KOPT-K1 (cell line): ENCODE measurements around the gene GSTM3.

Experiments
- H3K27ac ChIP-seq: fragments of 200-600 bp; sonication (generic); 2 replicates; pipeline ENCODE4 v1.5.1; 2016; ENCODE audit warnings: antibody characterized with exemption, mild to moderate bottlenecking, low read depth, low read length; ENCODE audit not compliant: poor library complexity, severe bottlenecking
- H3K36me3 ChIP-seq: fragments of 200-600 bp; sonication (generic); 2 replicates; pipeline ENCODE4 v1.5.1; 2017; ENCODE audit warnings: antibody characterized with exemption, mild to moderate bottlenecking, low read length, moderate library complexity; ENCODE audit not compliant: insufficient read depth
- H3K9me3 ChIP-seq: fragments of 200-600 bp; sonication (generic); 2 replicates; pipeline ENCODE4 v1.5.1; 2017; ENCODE audit warnings: antibody characterized with exemption, low read length, mild to moderate bottlenecking; ENCODE audit not compliant: insufficient read depth, poor library complexity, severe bottlenecking

The GSTM3 gene

GRCh38 chr1:109781806-109782205 is 41.0 kb upstream of the GSTM3 start:
- no peak overlapping the region for H3K27ac ChIP-seq
- H3K9me3 ChIP-seq = no peaks in the 10 kb centered on the region
- no peaks in the 10 kb centered on the region for H3K36me3 ChIP-seq

GRCh38 chr1:109780982-109781381 is 40.1 kb upstream of the GSTM3 start:
- Histone ChIP-seq H3K27ac (no peak overlapping the region), H3K36me3 (no peaks in the 10 kb centered on the region), H3K9me3 (no peaks in the 10 kb centered on the region)

- Histone ChIP-seq H3K36me3 (no peaks in the 10 kb centered on the region), H3K27ac (no peak overlapping the region)
These were observed 37.3 kb upstream of the GSTM3 start for GRCh38 chr1:109777980-109778625.

GRCh38 chr1:109777436-109777835 is 36.6 kb upstream of the GSTM3 start:
- Histone ChIP-seq H3K9me3 (no peaks in the 10 kb centered on the region), H3K27ac (no peak overlapping the region), H3K36me3 (no peaks in the 10 kb centered on the region)

More at GRCh38 chr1:109777980-109778625, 37.3 kb upstream of the GSTM3 start:
- H3K9me3 ChIP-seq = no peaks in the 10 kb centered on the region

GRCh38 chr1:109776911-109777310 is 36.1 kb upstream of the GSTM3 start:
- H3K36me3 ChIP-seq = no peaks in the 10 kb centered on the region

GRCh38 chr1:109776206-109776835 is 35.5 kb upstream of the GSTM3 start:
- Histone ChIP-seq H3K36me3 (no peaks in the 10 kb centered on the region), H3K9me3 (no peaks in the 10 kb centered on the region), H3K27ac (no peak overlapping the region)

More at GRCh38 chr1:109776911-109777310, 36.1 kb upstream of the GSTM3 start:
- Histone ChIP-seq H3K9me3 (no peaks in the 10 kb centered on the region), H3K27ac (no peak overlapping the region)

- Histone ChIP-seq H3K36me3 (no peaks in the 10 kb centered on the region), H3K27ac (no peak overlapping the region), H3K9me3 (no peaks in the 10 kb centered on the region)
These were observed 34.6 kb upstream of the GSTM3 start for GRCh38 chr1:109775398-109775797.

- Histone ChIP-seq H3K27ac (no peak overlapping the region), H3K9me3 (no peaks in the 10 kb centered on the region), H3K36me3 (no peaks in the 10 kb centered on the region)
These were observed 33.2 kb upstream of the GSTM3 start for GRCh38 chr1:109773900-109774485.

GRCh38 chr1:109773203-109773899 is 32.5 kb upstream of the GSTM3 start:
- no peaks in the 10 kb centered on the region for H3K9me3 ChIP-seq
- no peaks in the 10 kb centered on the region for H3K36me3 ChIP-seq

GRCh38 chr1:109772658-109773202 is 31.9 kb upstream of the GSTM3 start:
- H3K9me3 ChIP-seq = no peaks in the 10 kb centered on the region
- no peaks in the 10 kb centered on the region for H3K36me3 ChIP-seq
- H3K27ac ChIP-seq = no peak overlapping the region

More at GRCh38 chr1:109773203-109773899, 32.5 kb upstream of the GSTM3 start:
- H3K27ac ChIP-seq = no peak overlapping the region

- Histone ChIP-seq H3K9me3 (no peaks in the 10 kb centered on the region), H3K27ac (no peak overlapping the region), H3K36me3 (no peaks in the 10 kb centered on the region)
These were observed 31.1 kb upstream of the GSTM3 start for GRCh38 chr1:109771712-109772657.

- no peaks in the 10 kb centered on the region for H3K9me3 ChIP-seq
- H3K36me3 ChIP-seq = no peaks in the 10 kb centered on the region
- no peak overlapping the region for H3K27ac ChIP-seq
These were observed 29.7 kb upstream of the GSTM3 start for GRCh38 chr1:109770331-109771095.

GRCh38 chr1:109769330-109770078 is 28.7 kb upstream of the GSTM3 start:
- no peaks in the 10 kb centered on the region for H3K36me3 ChIP-seq
- H3K9me3 ChIP-seq = no peaks in the 10 kb centered on the region
- no peak overlapping the region for H3K27ac ChIP-seq
